CD4-positive, alpha-beta T cell treated with Interleukin-12 subunit alpha and Interleukin-12 subunit beta, for 1 hour (primary cell): ENCODE data around the gene PODXL2.
"Not testable (repeated sequence)": the region's sequence is repeated elsewhere in the genome, so short reads cannot be mapped to it uniquely, and the experiment has no call there.

Experiments
- DNase-seq: peaks from one replicate; pipeline ENCODE4 v3.0.0-alpha.2; 2020

The PODXL2 gene

DNA sequence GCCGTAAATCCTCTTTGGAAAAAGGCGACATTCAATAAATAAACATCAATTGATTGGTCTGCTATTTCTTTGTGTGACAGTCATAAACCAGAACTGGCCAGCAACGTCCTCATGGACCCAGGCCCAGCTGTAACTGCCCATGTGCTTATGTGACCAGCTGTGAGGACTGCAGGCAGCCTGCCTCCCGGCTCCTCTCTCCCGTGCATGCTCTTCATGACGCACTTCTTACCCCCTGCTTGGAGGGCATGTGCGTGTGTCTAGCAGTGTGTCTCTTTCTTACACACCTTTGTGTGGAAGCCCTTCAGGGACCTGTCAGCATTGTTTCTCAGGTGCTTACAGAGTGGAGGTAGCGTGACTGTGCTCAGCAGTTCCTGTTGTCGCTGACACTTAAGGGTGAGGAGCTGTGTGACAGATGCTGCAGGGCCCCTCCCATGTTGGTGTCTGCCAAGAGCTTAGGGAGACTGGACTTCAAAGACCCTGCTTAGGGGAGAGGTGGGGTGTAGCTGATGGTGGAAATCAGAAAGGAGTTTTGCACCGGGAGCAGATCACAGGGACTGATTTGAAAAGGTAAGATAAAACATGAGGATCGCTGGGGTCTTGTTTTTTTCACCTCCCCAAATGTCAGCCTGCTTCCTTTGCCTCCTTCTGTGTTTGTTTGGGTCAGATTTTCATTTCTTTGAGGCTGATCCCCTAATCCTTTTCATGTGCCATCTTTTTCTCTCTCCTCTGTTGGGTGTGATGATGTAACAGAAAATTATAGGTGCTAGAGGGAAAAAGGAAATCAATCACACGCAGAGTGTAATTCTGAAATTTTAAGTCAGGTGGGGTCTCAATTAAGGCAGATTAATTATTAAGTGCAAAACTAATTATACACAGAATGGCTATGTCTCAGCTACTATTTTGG is 2.1 kb downstream of the PODXL2 start:
- no peak for DNase-seq

DNA sequence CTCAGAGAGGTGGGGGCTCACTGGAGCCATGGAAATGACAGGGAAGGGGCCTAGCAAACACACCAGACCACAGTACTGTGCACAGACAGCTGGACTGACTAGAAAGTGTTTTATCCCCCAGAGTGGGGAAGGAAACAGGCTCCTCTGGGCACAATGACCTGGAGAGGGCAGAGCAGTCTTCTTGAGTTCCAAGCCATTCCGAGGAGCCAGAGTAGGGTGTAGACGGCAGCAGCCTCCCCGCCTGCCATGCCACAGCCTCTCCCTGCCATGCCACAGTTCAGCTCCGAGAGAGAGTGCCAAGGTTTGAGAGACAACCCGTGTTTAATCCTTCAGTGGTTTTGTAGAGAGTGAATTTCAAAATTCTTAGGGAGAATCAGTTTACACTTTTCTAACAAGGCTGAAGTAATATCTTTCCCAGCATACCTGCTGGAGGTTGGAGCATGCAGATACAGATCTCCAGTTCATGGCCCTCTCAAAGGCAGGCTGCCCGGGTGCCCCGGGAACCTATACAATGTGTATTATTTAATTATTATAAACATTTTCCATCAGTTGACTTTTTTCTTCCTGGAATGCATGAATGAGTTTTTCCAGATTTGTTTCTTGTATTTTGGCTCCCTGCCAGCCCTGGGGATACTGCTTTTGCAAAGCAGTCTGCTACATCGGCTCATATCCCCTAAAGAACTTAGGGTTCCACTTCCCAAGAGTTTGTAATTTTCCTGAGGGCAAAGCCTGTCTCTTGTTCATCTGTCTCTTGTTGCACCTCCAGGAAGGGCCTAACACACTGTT is 3.2 kb downstream of the PODXL2 start:
- DNase-seq = no peak

- DNase-seq = no peak
Observed at GRCh38 chr3:127634653-127635052, 5.7 kb downstream of the PODXL2 start.

- peak; percentile 28 for DNase-seq
Observed at GRCh38 chr3:127637546-127637945, 8.6 kb downstream of the PODXL2 start.

GRCh38 chr3:127637971-127638370 is 9.0 kb downstream of the PODXL2 start:
- no peak for DNase-seq

DNA sequence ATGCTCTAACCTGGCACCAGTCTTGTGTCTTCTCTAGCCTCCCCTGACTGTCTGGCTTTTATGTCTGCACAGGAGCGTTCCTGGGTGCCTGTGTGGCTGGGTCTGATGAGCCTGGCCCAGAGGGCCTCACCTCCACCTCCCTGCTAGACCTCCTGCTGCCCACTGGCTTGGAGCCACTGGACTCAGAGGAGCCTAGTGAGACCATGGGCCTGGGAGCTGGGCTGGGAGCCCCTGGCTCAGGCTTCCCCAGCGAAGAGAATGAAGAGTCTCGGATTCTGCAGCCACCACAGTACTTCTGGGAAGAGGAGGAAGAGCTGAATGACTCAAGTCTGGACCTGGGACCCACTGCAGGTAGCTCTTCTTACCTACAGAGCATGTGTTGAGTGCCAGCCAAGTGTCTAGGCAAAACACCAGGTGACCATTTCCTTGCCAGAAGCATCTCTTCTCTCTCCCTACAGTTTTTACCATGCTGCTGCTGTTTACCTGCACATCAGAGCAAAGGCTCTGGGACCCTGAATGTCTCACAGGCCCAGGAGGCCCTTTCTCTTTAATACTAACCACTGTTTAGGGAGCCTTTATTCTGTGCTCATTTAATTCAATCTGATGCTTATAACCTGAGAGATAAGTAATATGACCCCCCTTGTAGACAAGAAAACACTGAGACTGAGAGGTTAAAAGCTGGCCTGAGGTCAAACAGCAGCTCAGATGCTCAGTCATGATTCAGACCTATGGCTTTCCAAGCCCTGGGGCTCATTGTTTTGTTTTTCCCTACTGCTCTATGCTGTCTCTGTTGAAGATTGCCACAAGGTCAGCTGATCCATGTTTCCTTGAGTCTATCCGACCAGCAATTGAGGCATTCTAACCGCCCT is 10.4 kb downstream of the PODXL2 start:
- DNase-seq = no peak

DNA sequence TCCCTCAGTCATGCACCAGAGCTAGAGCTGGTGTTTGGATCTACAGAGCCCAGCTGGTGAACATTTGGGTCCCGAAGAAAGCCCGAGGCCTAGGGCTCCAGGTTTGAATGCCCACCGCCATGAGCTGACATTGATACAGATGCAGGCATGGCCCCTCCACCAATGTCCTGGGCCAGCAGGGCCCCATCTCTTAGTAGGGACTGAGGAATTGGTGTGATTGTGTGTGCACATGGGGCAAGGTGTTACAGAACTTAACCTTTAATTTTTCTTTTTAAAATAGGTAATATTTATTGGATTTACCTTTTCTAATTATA is 11.0 kb downstream of the PODXL2 start:
- DNase-seq = no peak

GRCh38 chr3:127644641-127645370 is 15.8 kb downstream of the PODXL2 start:
- no peak for DNase-seq

DNA sequence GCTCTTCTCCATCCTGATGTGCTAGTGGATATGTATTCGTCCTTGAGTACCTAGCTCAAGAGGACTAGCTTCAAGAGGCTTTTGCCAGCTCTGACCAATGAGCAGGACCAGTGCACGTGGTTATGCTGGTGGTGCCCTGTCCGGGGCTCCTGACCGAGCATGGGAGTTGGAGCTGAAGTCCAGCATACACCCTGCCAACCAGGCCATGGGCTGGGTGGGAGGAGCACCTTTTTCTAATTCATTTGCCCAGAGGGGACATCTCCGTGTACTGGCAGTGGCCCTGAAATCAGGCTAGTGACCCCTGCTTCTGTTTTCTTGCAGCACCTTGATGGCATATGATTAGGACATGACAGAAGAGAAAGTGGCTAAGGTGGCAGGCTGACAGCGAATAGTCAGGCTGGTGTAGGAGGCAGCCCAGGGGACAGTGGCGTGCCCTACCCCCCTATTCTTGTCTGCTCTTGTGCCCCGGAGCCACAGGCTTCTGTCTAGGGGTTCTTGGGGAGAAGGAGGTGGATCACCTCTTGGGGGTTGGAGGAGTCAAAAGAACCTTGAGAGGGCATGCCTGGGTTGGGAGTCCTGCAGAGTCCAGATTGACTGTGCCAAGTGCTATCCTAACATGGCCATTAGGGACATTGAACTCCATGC is 16.5 kb downstream of the PODXL2 start:
- no peak for DNase-seq

- no peak for DNase-seq
Observed at GRCh38 chr3:127646501-127647046, 17.6 kb downstream of the PODXL2 start.

GRCh38 chr3:127647166-127647844 is 18.3 kb downstream of the PODXL2 start:
- no peak for DNase-seq

GRCh38 chr3:127647845-127648204 is 18.8 kb downstream of the PODXL2 start:
- DNase-seq = no peak

GRCh38 chr3:127650236-127650635 is 21.3 kb downstream of the PODXL2 start:
- DNase-seq = no peak

GRCh38 chr3:127651516-127652172 is 22.7 kb downstream of the PODXL2 start:
- DNase-seq = no peak

DNA sequence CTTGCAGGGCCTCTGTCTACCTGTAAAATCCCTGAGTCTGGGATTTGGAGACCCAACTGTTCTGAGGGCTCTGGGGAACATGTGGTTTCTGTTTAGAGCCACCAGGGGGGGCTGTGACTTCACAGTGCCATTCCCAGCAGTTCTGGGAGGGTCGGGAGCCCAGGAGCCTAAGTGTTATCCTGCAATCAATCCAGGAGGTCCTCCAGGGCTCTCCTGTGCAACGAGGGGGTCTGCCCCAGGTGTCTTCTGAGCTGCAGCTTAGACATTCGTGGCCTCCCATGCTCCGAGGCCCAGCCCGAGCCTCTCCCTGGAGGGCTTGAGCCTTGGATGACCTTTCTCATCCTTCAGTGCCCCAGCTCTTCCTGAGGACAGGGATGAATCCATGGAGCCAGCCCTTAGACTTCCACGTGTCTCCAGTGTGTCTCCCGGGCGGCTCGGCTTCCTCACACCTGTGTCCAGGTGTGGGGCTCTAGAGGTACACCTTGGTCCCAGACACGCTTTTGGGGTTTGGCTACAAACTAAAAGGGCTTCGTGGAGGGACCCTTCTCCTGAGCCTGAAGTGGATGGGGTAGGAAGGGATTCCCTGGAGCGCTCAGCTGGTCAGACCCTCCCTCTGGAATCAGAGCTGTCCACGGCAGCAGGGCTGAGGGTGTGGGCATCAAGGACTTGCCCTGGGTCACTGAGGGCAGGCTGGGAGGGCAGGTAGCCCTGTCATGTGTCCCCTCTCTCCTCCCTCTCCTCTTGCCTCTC is 23.4 kb downstream of the PODXL2 start:
- DNase-seq = peak; percentile 49

DNA sequence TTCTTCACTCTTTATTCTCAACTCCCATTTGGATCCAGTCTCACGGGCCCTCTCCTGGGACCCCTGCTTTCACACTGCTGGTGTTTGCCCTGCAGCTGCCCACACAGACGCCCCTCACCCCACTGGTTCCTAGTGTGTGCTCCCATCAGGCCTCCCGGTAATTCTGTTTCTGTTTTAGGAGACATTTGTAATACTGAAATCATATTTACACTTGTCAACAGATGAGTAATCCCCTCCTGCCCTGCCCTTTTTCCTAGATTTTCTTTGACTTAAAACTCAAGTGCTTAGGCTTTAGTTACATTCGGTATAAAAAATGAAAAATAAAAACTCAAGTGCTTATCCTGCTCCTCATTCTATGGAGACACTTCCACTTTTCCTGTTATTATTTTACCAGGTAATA is 25.4 kb downstream of the PODXL2 start:
- no peak for DNase-seq

DNA sequence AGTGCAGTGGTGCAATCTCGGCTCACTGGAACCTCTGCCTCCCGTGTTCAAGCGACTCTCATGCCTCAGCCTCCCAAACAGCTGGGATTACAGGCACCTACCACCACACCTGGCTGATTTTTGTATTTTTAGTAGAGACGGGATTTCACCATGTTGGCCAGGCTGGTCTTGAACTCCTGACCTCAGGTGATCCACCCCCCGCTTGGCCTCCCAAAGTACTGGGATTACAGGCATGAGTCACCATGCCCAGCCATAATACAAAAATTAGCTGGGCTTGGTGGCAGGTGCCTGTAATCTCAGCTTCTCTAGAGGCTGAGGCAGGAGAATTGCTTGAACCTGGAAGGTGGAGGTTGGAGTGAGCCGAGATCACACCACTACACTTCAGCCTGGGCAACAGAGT is 26.0 kb downstream of the PODXL2 start:
- DNase-seq = not testable (repeated sequence)

DNA sequence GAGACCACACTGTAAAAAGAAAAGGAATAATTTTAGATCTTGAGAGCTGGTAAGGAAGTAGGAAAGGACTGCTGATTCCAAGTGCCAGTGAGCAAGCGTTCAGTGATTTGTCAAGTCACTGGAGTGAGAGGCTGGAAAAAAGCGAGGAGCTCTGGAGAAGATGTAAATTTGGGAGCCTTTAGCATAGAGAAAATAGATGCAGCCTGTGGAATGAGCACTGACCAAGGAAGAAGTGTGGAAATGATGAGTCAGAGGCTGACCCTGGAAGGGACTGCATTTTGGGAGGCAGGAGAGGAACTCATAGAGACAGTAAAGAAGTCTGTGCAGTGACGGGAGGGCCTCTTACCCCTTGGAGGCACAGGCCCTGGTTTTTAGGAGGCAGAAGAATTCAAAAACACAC is 26.7 kb downstream of the PODXL2 start:
- no peak for DNase-seq

DNA sequence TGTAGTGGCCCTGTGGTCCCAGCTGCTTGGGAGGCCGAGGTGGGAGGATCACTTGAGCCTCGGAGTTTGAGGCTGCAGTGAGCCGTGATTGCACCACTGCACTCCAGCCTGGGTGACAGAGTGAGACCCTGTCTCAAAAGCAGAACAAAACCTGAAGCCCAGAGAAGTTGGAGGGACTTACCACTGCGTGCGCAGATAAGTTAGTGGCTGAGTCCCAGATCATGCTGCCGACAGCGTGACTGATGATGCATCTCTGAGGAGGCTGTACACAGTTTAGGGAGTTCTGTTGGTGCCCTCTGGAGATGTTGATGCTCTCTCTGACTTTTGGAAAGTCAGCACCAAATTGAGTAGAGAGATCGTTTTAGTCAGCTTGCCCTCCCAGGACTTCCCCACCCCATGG is 27.9 kb downstream of the PODXL2 start:
- DNase-seq = no peak

- no peak for DNase-seq
Observed at GRCh38 chr3:127658234-127658633, 29.2 kb downstream of the PODXL2 start.
